Activated CD4-positive, alpha-beta T cell treated with anti-CD3 and anti-CD28 coated beads, Interleukin-2, Interleukin-6, amounts not matched to agents 100 ng/mL and 50 ng/mL, durations not matched to agents 16 hours and 8 hours (primary cell): ENCODE results near the gene PTH.

Experiments used
- DNase-seq: peaks from one replicate; pipeline ENCODE4 v3.0.0-alpha.2; 2020

PTH gene

GRCh38 chr11:13448876-13449275, 46.9 kb downstream of the PTH start:
- no peak for DNase-seq

- DNase-seq = no peak
Measured at GRCh38 chr11:13446444-13446843, 49.4 kb downstream of the PTH start.

- DNase-seq = no peak
Measured at GRCh38 chr11:13445588-13445987, 50.2 kb downstream of the PTH start.
